ENCODE results near the gene CNTN4.

DNA sequence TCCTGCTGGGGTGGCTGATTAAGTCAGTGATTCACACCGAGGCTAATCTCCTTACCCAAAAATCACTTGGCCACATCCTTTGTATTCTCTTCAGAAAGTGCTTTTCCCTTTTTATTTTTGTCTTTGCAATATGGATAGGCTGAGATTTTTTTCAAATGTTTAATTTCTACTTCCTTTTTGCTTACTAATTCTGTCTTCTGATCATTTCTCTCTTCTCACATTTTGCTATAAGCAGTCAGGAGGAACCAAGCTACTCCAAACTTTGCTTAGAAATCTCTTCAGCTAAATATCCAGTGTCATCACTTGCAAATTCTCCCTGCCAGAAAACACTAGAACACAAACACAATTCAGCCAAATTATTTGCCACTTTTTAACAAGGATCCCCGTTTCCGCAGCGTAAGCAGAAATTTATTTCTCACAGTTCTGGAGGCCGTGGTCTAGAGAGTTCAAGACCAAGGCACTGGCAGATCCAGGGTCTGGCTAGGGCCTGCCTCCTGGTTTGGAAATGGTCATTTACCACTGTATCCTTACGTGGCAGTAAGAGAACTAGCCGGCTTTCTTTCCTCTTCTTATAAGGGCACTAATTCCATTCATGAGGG lies 906.6 kb downstream of the CNTN4 start:
- TF ChIP-seq, protein P1, sequence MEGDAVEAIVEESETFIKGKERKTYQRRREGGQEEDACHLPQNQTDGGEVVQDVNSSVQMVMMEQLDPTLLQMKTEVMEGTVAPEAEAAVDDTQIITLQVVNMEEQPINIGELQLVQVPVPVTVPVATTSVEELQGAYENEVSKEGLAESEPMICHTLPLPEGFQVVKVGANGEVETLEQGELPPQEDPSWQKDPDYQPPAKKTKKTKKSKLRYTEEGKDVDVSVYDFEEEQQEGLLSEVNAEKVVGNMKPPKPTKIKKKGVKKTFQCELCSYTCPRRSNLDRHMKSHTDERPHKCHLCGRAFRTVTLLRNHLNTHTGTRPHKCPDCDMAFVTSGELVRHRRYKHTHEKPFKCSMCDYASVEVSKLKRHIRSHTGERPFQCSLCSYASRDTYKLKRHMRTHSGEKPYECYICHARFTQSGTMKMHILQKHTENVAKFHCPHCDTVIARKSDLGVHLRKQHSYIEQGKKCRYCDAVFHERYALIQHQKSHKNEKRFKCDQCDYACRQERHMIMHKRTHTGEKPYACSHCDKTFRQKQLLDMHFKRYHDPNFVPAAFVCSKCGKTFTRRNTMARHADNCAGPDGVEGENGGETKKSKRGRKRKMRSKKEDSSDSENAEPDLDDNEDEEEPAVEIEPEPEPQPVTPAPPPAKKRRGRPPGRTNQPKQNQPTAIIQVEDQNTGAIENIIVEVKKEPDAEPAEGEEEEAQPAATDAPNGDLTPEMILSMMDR (optimal IDR thresholded peaks at IDR 0.05 in 1 of 3, IDR thresholded peaks at IDR 0.05 in 1 of 3, conservative IDR thresholded peaks at IDR 0.05 in 1 of 3; ENCODE audit: extremely low read depth in 1 of 3, insufficient read depth in 2 of 3, low read length in 3 of 3), result no peak
- TF ChIP-seq EZH2 (IDR thresholded peaks at IDR 0.05; ENCODE audit: low read length), result no peak

Data from keratinocyte (primary cell).